Sigmoid colon (tissue), 4 donors: ENCODE data around the gene MRC1.

Experiments
- EP300 ChIP-seq, 4 donors: sonication (generic); formaldehyde crosslinking; IDR thresholded peaks; one replicate each; pipeline ENCODE4 v1.6.1; 2017; ENCODE audit warnings: antibody characterized with exemption in 4 of 4
- POLR2A ChIP-seq, 2 donors: fragments of 450-650 bp; IDR thresholded peaks; one replicate each; pipeline ENCODE4 v1.6.1; 2016; ENCODE audit warnings: antibody characterized with exemption in 2 of 2, mild to moderate bottlenecking in 2 of 2, moderate library complexity in 2 of 2
- POLR2AphosphoS5 ChIP-seq, 4 donors: sonication (generic); formaldehyde crosslinking; IDR thresholded peaks; one replicate each; pipeline ENCODE4 v1.6.1; 2017; ENCODE audit warnings: antibody characterized with exemption in 4 of 4
- TF ChIP-seq, protein P1 (sequence below), 4 experiments: fragments of 450-650 bp in 3 of 4; fragments of 200-600 bp in 1 of 4; IDR thresholded peaks; one replicate each; pipeline ENCODE4 v1.5.1; 2016 to 2019; ENCODE audit warnings: antibody characterized with exemption in 4 of 4, mild to moderate bottlenecking in 3 of 4, moderate library complexity in 2 of 4

DNA sequence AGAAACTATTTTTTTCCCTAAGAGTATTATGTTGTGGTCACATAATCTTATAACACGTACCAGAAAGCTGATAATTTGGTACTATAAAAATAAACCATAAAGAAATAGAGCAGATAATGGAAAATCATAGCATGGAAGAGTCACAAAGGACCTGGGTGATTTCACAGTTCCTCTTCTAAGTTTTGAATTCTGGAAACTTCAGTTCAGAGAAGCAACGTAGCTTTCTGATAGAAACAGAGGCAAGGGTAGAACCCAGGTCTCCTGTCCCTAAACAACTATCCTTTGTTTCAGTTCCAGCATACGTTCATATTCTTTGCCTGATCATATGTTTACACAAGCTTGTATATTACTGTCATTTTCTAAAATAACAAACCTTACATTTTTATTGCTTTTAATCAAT, 47.9 kb downstream of the MRC1 start:
- TF ChIP-seq, protein P1, sequence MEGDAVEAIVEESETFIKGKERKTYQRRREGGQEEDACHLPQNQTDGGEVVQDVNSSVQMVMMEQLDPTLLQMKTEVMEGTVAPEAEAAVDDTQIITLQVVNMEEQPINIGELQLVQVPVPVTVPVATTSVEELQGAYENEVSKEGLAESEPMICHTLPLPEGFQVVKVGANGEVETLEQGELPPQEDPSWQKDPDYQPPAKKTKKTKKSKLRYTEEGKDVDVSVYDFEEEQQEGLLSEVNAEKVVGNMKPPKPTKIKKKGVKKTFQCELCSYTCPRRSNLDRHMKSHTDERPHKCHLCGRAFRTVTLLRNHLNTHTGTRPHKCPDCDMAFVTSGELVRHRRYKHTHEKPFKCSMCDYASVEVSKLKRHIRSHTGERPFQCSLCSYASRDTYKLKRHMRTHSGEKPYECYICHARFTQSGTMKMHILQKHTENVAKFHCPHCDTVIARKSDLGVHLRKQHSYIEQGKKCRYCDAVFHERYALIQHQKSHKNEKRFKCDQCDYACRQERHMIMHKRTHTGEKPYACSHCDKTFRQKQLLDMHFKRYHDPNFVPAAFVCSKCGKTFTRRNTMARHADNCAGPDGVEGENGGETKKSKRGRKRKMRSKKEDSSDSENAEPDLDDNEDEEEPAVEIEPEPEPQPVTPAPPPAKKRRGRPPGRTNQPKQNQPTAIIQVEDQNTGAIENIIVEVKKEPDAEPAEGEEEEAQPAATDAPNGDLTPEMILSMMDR (IDR thresholded peaks at IDR 0.05): no peak
- TF ChIP-seq POLR2A (IDR thresholded peaks at IDR 0.05) (no peak), POLR2AphosphoS5 (IDR thresholded peaks at IDR 0.05) (no peak), EP300 (IDR thresholded peaks at IDR 0.05) (no peak)
